Endodermal cell (in vitro differentiated cells): ENCODE data around the gene TRAF4. TPM values are rescaled to one million over a fixed set of nuclear protein-coding genes. Genes with fewer than 3 reads are reported as not detected.
A peak's percentile ranks its signal among the peaks of the same experiment; 100 is the strongest.
"Not testable (repeated sequence)": the region's sequence is repeated elsewhere in the genome, so short reads cannot be mapped to it uniquely, and the experiment has no call there.

Experiments used
- DNase-seq: peaks from one replicate; pipeline ENCODE4 v3.0.0-alpha.2; 2017
- H3K27ac ChIP-seq: 2 replicates; pipeline ENCODE4 v1.5.1; 2013; ENCODE audit warnings: mild to moderate bottlenecking, low read depth, low read length, moderate library complexity
- H3K27me3 ChIP-seq: 2 replicates; pipeline ENCODE4 v1.6.1; 2013; ENCODE audit warnings: mild to moderate bottlenecking, low read length, moderate library complexity; ENCODE audit not compliant: insufficient read depth, control insufficient read depth, poor library complexity, severe bottlenecking
- H3K36me3 ChIP-seq: 2 replicates; pipeline ENCODE4 v1.7.0; 2013; ENCODE audit warnings: mild to moderate bottlenecking, low read length, moderate library complexity; ENCODE audit not compliant: control insufficient read depth, insufficient read depth
- H3K4me1 ChIP-seq: one replicate; pipeline ENCODE4 v1.7.0; 2013; ENCODE audit warnings: low read length; ENCODE audit not compliant: control insufficient read depth, insufficient read depth
- H3K4me3 ChIP-seq: 2 replicates; pipeline ENCODE4 v1.5.1; 2013; ENCODE audit warnings: mild to moderate bottlenecking, low read length, moderate library complexity
- H3K9ac ChIP-seq: 2 replicates; pipeline ENCODE4 v1.6.1; 2013; ENCODE audit warnings: mild to moderate bottlenecking, low read length, moderate library complexity; ENCODE audit not compliant: poor library complexity, severe bottlenecking; ENCODE audit errors: extremely low read depth
- H3K9me3 ChIP-seq: 2 replicates; pipeline ENCODE4 v1.6.1; 2013; ENCODE audit warnings: mild to moderate bottlenecking, low read length, moderate library complexity; ENCODE audit not compliant: control insufficient read depth
- H3K27ac Mint-ChIP-seq: 2 replicates; pipeline ENCODE4 v1.8.0; 2020; ENCODE audit warnings: mixed read lengths
- H3K27me3 Mint-ChIP-seq: 2 replicates; pipeline ENCODE4 v1.8.0; 2021; ENCODE audit warnings: mild to moderate bottlenecking, mixed read lengths; ENCODE audit not compliant: insufficient read depth
- H3K36me3 Mint-ChIP-seq: 2 replicates; pipeline ENCODE4 v1.8.0; 2020; ENCODE audit warnings: low read depth, mixed read lengths
- H3K4me1 Mint-ChIP-seq: 2 replicates; pipeline ENCODE4 v1.8.0; 2020; ENCODE audit warnings: mixed read lengths
- H3K4me3 Mint-ChIP-seq: 2 replicates; pipeline ENCODE4 v1.8.0; 2020; ENCODE audit warnings: mild to moderate bottlenecking, moderate library complexity, mixed read lengths
- H3K9me3 Mint-ChIP-seq: 2 replicates; pipeline ENCODE4 v1.8.0; 2020; ENCODE audit warnings: mild to moderate bottlenecking, mixed read lengths
- WGBS, 2 experiments: methylation state at CpG; one replicate each; pipeline versions ENCODE4 v1.1.5 to v1.1.7; 2013; ENCODE audit warnings: missing lambda C conversion rate in 2 of 2, mixed read lengths in 1 of 2; ENCODE audit not compliant: insufficient coverage in 1 of 2, insufficient read length in 1 of 2; 5-methylcytosine and 5-hydroxymethylcytosine counted together
- total RNA-seq, 2 donors: library from RNA; stranded (reverse); fragmentation: NEBNext Ultra II Directional in 1 of 2; extraction: Animal tissue kit (Norgen Biotek cat#: 25700) in 1 of 2; gene quantifications; 2 replicates in 1 of 2; 3 replicates in 1 of 2; pipeline ENCODE4 v1.2.1, GENCODE V29; 2021
- TF ChIP-seq, protein P1 (sequence below): fragments of 200-600 bp; sonication (generic); conservative IDR thresholded peaks from 2 replicates; pipeline ENCODE4 v1.5.0; 2021; ENCODE audit warnings: antibody characterized with exemption, mild to moderate bottlenecking

TRAF4 gene
- total RNA-seq, 2 donors from 2014 or later = 168 to 169 TPM

DNA sequence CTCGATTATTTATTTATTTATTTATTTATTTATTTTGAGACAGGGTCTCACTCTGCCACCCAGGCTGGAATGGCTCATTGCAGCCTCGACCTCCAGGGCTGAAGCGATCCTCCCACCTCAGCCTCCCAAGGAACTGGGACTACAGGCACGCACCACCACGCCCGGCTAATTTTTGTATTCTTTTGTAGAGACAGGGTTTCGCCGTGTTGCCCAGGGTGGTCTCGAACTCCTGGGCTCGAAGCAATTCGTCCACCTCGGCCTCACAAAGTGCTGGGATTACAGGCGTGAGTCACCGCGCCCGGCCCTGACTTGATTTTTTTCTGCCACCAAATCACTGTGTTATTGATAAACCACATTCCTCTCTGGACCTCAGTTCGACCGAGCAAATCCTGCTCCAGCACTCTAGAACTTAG is 24.8 kb upstream of the TRAF4 start:
- DNase-seq = no peak
- TF ChIP-seq, protein P1, sequence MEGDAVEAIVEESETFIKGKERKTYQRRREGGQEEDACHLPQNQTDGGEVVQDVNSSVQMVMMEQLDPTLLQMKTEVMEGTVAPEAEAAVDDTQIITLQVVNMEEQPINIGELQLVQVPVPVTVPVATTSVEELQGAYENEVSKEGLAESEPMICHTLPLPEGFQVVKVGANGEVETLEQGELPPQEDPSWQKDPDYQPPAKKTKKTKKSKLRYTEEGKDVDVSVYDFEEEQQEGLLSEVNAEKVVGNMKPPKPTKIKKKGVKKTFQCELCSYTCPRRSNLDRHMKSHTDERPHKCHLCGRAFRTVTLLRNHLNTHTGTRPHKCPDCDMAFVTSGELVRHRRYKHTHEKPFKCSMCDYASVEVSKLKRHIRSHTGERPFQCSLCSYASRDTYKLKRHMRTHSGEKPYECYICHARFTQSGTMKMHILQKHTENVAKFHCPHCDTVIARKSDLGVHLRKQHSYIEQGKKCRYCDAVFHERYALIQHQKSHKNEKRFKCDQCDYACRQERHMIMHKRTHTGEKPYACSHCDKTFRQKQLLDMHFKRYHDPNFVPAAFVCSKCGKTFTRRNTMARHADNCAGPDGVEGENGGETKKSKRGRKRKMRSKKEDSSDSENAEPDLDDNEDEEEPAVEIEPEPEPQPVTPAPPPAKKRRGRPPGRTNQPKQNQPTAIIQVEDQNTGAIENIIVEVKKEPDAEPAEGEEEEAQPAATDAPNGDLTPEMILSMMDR = no peak
- Histone ChIP-seq H3K4me1 (peaks cover 6% of the 10 kb centered on the region), H3K36me3 (peaks cover 53% of the 10 kb centered on the region), H3K4me3 (peak overlapping the region; percentile 94), H3K27me3 (no peaks in the 10 kb centered on the region), H3K9ac (peak overlapping the region; percentile 93), H3K27ac (peak overlapping the region; percentile 87), H3K9me3 (no peaks in the 10 kb centered on the region)
- peak overlapping the region; percentile 95 for H3K27ac Mint-ChIP-seq
- H3K27me3 Mint-ChIP-seq = no peaks in the 10 kb centered on the region
- H3K36me3 Mint-ChIP-seq = peaks cover 56% of the 10 kb centered on the region
- H3K4me3 Mint-ChIP-seq = peak overlapping the region; percentile 99
- WGBS, 2 experiments = 29 to 33% methylated on average over 15 to 17 of the region's 18 CpGs
- no peaks in the 10 kb centered on the region for H3K9me3 Mint-ChIP-seq
- peaks cover 36% of the 10 kb centered on the region for H3K4me1 Mint-ChIP-seq

DNA sequence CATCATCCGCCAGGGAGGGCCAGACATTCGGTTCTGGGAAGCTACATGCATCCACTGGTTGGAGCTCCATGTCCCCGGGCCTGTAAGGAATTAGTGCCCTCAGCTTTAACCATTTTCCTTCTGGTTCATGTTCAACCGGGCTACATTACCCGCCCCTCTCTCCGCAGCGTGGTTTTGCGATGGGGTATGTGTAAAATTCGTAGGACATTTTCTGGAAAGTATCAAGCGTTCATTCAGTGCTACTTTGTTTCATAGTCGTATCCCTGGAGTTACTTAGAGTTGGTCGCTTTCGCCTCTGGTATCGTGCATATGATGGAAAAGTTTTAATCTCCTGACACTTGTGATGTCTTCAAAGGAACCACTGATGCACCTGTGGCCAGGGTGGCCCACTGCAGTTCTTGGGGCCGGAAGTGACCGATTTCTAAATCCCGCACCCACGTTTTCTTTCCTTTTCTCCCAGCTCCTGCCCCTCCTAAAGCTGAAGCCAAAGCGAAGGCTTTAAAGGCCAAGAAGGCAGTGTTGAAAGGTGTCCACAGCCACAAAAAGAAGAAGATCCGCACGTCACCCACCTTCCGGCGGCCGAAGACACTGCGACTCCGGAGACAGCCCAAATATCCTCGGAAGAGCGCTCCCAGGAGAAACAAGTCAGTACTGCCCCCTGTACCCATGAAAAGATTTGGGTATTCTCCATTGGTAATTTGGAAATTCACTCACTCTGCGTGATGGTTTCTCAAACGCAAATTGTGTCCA is 23.4 kb upstream of the TRAF4 start:
- TF ChIP-seq, protein P1 = peak; percentile 59
- no peaks in the 10 kb centered on the region for H3K27me3 Mint-ChIP-seq
- H3K4me3 Mint-ChIP-seq = peak overlapping the region; percentile 99
- Histone ChIP-seq H3K9ac (peak overlapping the region; percentile 93), H3K36me3 (peaks cover 47% of the 10 kb centered on the region), H3K27me3 (no peaks in the 10 kb centered on the region), H3K4me3 (peak overlapping the region; percentile 94), H3K4me1 (peaks cover 6% of the 10 kb centered on the region), H3K27ac (peak overlapping the region; percentile 72), H3K9me3 (no peaks in the 10 kb centered on the region)
- peaks cover 49% of the 10 kb centered on the region for H3K36me3 Mint-ChIP-seq
- 0 to 2% methylated on average over 9 to 28 of the region's 30 CpGs for WGBS, 2 experiments
- H3K9me3 Mint-ChIP-seq = no peaks in the 10 kb centered on the region
- H3K27ac Mint-ChIP-seq = peak overlapping the region; percentile 95
- H3K4me1 Mint-ChIP-seq = peaks cover 48% of the 10 kb centered on the region
- no peak for DNase-seq

DNA sequence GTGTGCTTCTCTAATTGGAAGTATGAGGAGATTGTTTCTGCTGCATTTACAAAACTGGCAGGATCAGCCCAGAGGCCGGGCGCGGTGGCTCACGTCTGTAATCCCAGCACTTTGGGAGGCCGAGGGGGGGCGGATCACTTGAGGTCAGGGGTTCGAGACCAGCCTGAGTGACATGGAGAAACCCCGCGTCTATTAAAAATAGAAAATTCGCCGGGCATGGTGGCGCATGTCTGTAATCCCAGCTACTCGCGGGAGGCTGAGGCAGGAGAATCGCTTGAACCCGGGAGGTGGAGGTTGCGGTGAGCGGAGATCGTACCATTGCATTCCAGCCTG is 22.8 kb upstream of the TRAF4 start:
- not testable (repeated sequence) for H3K9me3 ChIP-seq, H3K27ac ChIP-seq, H3K27me3 Mint-ChIP-seq, H3K9me3 Mint-ChIP-seq, H3K27me3 ChIP-seq, H3K4me1 ChIP-seq, DNase-seq
- WGBS, 2 experiments = 21 to 25% methylated on average over 16 to 19 of the region's 19 CpGs
- Mint-ChIP-seq H3K36me3 (peaks cover 47% of the 10 kb centered on the region), H3K4me3 (peak overlapping the region; percentile 99), H3K4me1 (peaks cover 47% of the 10 kb centered on the region), H3K27ac (peak overlapping the region; percentile 95)
- Histone ChIP-seq H3K36me3 (peaks cover 42% of the 10 kb centered on the region), H3K9ac (peak overlapping the region; percentile 93), H3K4me3 (peak overlapping the region; percentile 94)
